AG10803 (cell line): ENCODE results near the gene OLIG1.

ENCODE experiments used
- DNase-seq: peaks from one replicate; pipeline ENCODE4 v3.0.0; 2010; ENCODE audit warnings: low read depth
- H3K4me3 ChIP-seq: 2 replicates; pipeline ENCODE4 v1.5.1; 2011; ENCODE audit warnings: mild to moderate bottlenecking, low read length, control low read depth
- CTCF ChIP-seq: conservative IDR thresholded peaks from 2 replicates; pipeline ENCODE4 v1.5.1; 2011; ENCODE audit warnings: mild to moderate bottlenecking, low read length, control low read depth, inconsistent platforms

The OLIG1 gene

GRCh38 chr21:33111577-33111976 is 41.6 kb downstream of the OLIG1 start:
- H3K4me3 ChIP-seq: no peak overlapping the region
- DNase-seq: no peak
- no peak for TF ChIP-seq CTCF

DNA sequence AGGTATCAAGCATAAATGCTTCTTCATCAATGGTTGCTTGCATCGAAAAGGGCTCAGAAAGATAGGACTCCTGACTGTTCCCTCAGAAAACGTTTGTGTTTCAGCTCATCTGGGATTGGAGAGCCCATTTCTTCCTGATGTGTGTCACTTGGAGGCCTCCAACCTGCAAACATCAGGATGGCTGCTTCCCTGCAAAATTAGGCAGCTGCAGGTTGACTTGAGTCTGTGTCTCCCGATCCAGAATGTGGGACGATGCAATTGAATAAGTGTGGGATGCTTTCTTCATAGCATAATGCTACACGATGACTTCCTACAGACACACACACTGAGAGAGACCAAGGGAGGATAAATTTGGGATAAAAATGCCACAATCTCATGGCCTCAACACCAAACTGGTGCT is 42.2 kb downstream of the OLIG1 start:
- TF ChIP-seq CTCF: no peak
- no peak overlapping the region for H3K4me3 ChIP-seq
- DNase-seq: no peak

DNA sequence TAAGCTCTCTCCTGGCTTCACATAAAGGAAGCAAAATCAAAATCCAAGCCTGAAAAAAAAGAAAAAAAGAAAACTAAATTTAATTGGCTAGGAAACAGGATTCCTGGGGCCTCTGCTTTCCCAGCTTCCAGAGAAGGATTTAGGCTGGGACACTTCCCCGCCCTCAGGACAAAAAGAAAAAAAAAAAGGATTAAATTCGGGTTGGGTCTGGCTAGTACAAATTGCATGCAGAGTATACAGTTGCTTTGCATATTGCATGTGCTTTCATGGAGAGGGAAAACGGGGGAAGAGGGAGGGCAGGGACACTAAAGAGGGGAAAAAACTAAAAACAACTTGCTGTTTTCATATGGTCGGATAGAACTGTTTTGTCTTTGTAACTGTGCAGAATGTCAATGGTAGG is 42.7 kb downstream of the OLIG1 start:
- TF ChIP-seq CTCF: no peak
- no peak overlapping the region for H3K4me3 ChIP-seq
- no peak for DNase-seq

DNA sequence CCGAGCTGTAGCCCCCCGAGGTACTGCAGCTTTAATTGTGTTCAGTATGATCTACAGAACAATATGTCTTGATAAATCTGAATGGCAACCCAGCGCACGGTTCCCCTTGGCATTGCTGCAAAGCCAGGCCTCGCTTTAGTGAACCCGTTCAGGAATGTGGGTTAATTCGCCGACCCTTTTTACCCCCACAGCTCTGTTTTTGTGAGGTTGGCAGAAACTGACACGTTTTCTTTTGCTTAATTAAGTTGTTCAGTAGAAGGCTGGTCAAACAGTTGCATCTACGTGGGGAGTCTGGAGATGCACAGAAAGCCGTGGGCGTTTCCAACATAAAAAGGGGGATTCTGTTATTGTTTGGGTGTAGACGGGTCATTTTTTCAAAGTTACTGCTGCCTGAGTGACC is 43.2 kb downstream of the OLIG1 start:
- no peak overlapping the region for H3K4me3 ChIP-seq
- TF ChIP-seq CTCF: no peak

GRCh38 chr21:33114276-33114675 is 44.3 kb downstream of the OLIG1 start:
- H3K4me3 ChIP-seq: no peak overlapping the region
- DNase-seq: no peak
- no peak for TF ChIP-seq CTCF

More for the DNA sequence above, 43.2 kb downstream of the OLIG1 start:
- DNase-seq: no peak

DNA sequence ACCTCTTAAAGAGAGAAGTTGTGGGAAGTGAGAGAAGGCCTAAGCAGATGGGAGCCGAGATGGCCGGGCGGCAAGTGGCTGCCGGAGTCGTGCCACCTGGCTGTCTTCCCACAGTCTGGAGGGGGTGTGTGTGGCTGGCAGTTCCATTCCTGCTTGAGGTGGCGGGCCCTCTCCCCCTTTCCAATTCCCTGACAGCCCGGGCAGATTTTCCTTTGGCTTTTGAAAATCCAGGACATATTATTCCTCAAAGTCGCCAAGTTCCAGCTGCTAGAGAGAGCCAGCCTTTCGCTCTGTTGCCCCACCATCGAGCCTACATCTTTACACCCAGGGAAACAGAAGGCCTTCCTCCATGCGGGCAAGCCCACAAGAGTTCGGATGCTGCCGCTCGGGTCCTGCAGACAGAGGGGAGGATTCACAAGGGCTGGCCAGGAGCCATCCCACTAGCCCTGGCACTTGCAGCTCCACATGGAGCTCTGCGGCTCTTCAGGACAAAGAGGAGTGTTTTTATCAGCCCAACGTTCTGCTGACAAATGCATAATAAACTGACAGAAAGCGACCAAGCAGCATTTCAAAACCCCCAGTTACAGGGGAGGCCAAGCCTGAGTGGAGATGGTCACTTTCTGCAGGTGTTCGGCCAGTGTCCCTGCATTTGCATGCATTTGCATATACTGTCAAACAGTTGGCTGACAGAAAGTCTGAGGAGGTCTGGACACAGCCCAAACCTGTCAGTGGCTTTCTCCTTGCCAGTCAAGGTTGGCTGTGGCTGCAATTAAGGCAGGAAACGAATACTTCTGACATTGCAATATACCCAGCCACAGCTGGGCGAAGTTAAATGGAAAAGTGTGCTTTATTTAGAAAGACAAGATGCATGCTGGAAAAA is 45.9 kb downstream of the OLIG1 start:
- no peak for DNase-seq
- no peak overlapping the region for H3K4me3 ChIP-seq
- TF ChIP-seq CTCF: no peak

- H3K4me3 ChIP-seq: no peak overlapping the region
- DNase-seq: no peak
- no peak for TF ChIP-seq CTCF
Observed at GRCh38 chr21:33116676-33117075, 46.7 kb downstream of the OLIG1 start.
